GM12878 (cell line): Measurements from ENCODE around the gene RBM10. TPM values are rescaled to one million over a fixed set of nuclear protein-coding genes. Genes with fewer than 3 reads are reported as not detected.

Experiments used
- CHD4 ChIP-seq: fragments of 200-600 bp; sonication (generic); IDR thresholded peaks from 2 replicates; pipeline ENCODE4 v1.6.1; 2016; ENCODE audit warnings: mild to moderate bottlenecking
- EP300 ChIP-seq, 2 experiments: fragments of 150-350 bp in 1 of 2; IDR thresholded peaks; 2 replicates each; pipeline ENCODE4 v1.6.1; 2011 to 2012; ENCODE audit warnings: low read depth in 2 of 2, low read length in 2 of 2, borderline replicate concordance in 1 of 2, improper control_type of control experiment in 1 of 2, inconsistent platforms in 1 of 2; ENCODE audit not compliant: control insufficient read depth in 1 of 2
- ESRRA ChIP-seq: IDR thresholded peaks from 2 replicates; pipeline ENCODE4 v1.6.1; 2012; ENCODE audit warnings: mild to moderate bottlenecking, low read length, improper control_type of control experiment
- FOXM1 ChIP-seq: IDR thresholded peaks from 2 replicates; pipeline ENCODE4 v1.6.1; 2012; ENCODE audit warnings: low read depth, mild to moderate bottlenecking, inconsistent platforms, low read length, moderate library complexity
- HDGF ChIP-seq: fragments of 450-650 bp; IDR thresholded peaks from 2 replicates; pipeline ENCODE4 v1.6.1; 2016; ENCODE audit warnings: antibody characterized with exemption
- IRF4 ChIP-seq: IDR thresholded peaks from 2 replicates; pipeline ENCODE4 v1.6.1; 2011; ENCODE audit warnings: low read depth, low read length
- MEF2A ChIP-seq: IDR thresholded peaks from 2 replicates; pipeline ENCODE4 v1.6.1; 2011; ENCODE audit warnings: low read depth, mild to moderate bottlenecking, low read length, moderate library complexity; ENCODE audit not compliant: insufficient read depth
- NBN ChIP-seq: fragments of 450-650 bp; IDR thresholded peaks from 2 replicates; pipeline ENCODE4 v1.6.1; 2016
- RB1 ChIP-seq: fragments of 450-650 bp; formaldehyde crosslinking; IDR thresholded peaks from 2 replicates; pipeline ENCODE4 v1.6.1; 2017; ENCODE audit warnings: mild to moderate bottlenecking, borderline replicate concordance
- SUZ12 ChIP-seq: fragments of 200-600 bp; sonication (generic); IDR thresholded peaks from one replicate; pipeline ENCODE4 v1.6.1; 2018; ENCODE audit warnings: antibody characterized with exemption, mild to moderate bottlenecking; ENCODE audit not compliant: unreplicated experiment
- TCF7 ChIP-seq: IDR thresholded peaks from 2 replicates; pipeline ENCODE4 v1.6.1; 2014; ENCODE audit warnings: antibody characterized with exemption, borderline replicate concordance
- polyA plus RNA-seq, 11 experiments: library from polyadenylated mRNA; depleted of rRNA in 4 of 11; unstranded in 6 of 11; stranded (reverse) in 5 of 11; fragments of >200 nt; fragmentation: Nextera tagmentation in 4 of 11; fragmentation: Illumina TruSeq in 1 of 11; extraction: Ambion mirVana in 4 of 11; extraction: Trizol in 1 of 11; gene quantifications; 1 replicate in 1 of 11; 2 replicates in 10 of 11; pipeline versions ENCODE4 v1.2.1 to v1.2.3, GENCODE V29; 2011 to 2016; ENCODE audit warnings: inconsistent platforms in 2 of 11, missing spikeins in 2 of 11, low read depth in 1 of 11
- total RNA-seq, 4 experiments: library from RNA; depleted of rRNA in 3 of 4; stranded (reverse); fragments of >200 nt in 3 of 4; fragmentation: Illumina TruSeq in 1 of 4; extraction: Trizol in 1 of 4; gene quantifications; 2 replicates each; pipeline versions ENCODE4 v1.2.1 to v1.2.3, GENCODE V29; 2013 to 2021
- TF ChIP-seq, protein P1 (sequence below): fragments of 450-650 bp; IDR thresholded peaks from 2 replicates; pipeline ENCODE4 v1.6.1; 2018; ENCODE audit warnings: borderline replicate concordance, mild to moderate bottlenecking; ENCODE audit not compliant: partially characterized antibody
- TF ChIP-seq, protein P2 (sequence below): IDR thresholded peaks from 2 replicates; pipeline ENCODE4 v1.6.1; 2012; ENCODE audit warnings: low read depth, low read length, improper control_type of control experiment
- TF ChIP-seq, protein P3 (sequence below): IDR thresholded peaks from 2 replicates; pipeline ENCODE4 v1.6.1; 2011; ENCODE audit warnings: borderline replicate concordance, low read depth, mild to moderate bottlenecking, moderate library complexity, mixed read lengths, low read length; ENCODE audit not compliant: insufficient read depth; ENCODE audit errors: extremely low read length
- TF ChIP-seq, protein P4 (sequence below): fragments of 450-650 bp; IDR thresholded peaks from 2 replicates; pipeline ENCODE4 v1.6.1; 2018; ENCODE audit warnings: mild to moderate bottlenecking, low read depth, moderate library complexity; ENCODE audit not compliant: partially characterized antibody
- TF ChIP-seq, protein P5 (sequence below): fragments of 450-650 bp; IDR thresholded peaks from 2 replicates; pipeline ENCODE4 v1.6.1; 2016; ENCODE audit warnings: mild to moderate bottlenecking, moderate library complexity, borderline replicate concordance

Gene RBM10
- total and polyA plus RNA-seq, 10 of the 15 experiments (the other 5 are each of a cell fraction or from before 2014, with no cell fraction given): 1.4 to 60.0 (median 29.8) TPM

DNA sequence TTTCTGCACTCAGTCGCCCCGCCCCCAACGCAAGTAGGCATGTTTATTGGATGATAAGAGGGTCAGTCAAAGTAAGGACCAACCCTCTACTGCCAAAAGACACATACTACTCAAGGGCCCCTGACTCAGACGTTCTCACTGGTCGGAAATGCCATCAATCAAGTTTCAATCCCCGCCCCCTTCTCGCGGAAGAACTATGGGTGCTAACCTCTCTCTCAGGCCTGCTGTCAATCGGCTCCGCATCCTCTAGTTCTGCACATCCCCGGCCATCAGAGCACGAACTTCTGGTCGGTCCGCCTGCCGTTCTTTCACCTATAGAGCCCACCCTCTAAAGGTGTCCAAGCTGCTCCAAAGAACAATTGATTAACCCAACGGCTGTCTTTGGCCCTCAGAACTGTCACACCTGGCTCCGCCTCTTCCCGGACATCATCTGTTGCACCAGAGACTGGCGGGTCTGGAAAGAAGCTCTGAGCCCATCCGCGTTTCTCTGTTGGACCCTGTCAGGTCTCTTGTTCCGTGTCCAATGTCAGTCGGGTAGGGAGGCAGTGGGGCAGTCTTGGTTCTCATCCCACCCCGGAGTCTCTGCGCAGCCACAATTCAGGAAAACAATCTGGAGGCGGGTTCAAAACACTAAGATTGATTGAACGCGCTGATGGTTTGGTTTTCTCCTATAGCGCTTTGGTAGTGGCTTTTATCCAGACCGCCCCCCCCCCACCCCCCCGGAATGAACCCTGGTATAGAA, 15.7 kb upstream of the RBM10 start (continued):
- TF ChIP-seq, protein P1, sequence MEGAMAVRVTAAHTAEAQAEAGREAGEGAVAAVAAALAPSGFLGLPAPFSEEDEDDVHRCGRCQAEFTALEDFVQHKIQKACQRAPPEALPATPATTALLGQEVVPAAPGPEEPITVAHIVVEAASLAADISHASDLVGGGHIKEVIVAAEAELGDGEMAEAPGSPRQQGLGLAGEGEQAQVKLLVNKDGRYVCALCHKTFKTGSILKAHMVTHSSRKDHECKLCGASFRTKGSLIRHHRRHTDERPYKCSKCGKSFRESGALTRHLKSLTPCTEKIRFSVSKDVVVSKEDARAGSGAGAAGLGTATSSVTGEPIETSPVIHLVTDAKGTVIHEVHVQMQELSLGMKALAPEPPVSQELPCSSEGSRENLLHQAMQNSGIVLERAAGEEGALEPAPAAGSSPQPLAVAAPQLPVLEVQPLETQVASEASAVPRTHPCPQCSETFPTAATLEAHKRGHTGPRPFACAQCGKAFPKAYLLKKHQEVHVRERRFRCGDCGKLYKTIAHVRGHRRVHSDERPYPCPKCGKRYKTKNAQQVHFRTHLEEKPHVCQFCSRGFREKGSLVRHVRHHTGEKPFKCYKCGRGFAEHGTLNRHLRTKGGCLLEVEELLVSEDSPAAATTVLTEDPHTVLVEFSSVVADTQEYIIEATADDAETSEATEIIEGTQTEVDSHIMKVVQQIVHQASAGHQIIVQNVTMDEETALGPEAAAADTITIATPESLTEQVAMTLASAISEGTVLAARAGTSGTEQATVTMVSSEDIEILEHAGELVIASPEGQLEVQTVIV: peak; percentile 27
- TF ChIP-seq, protein P2, sequence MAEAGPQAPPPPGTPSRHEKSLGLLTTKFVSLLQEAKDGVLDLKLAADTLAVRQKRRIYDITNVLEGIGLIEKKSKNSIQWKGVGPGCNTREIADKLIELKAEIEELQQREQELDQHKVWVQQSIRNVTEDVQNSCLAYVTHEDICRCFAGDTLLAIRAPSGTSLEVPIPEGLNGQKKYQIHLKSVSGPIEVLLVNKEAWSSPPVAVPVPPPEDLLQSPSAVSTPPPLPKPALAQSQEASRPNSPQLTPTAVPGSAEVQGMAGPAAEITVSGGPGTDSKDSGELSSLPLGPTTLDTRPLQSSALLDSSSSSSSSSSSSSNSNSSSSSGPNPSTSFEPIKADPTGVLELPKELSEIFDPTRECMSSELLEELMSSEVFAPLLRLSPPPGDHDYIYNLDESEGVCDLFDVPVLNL: no peak
- TF ChIP-seq CHD4 (no peak), IRF4 (no peak), MEF2A (no peak), TCF7 (no peak), NBN (peak; percentile 73), ESRRA (no peak), FOXM1 (no peak), HDGF (no peak), EP300 (IDR thresholded peaks at IDR 0.05; ENCODE audit: borderline replicate concordance in 1 of 2, control insufficient read depth in 1 of 2, low read depth in 2 of 2, low read length in 2 of 2) (no peak), SUZ12 (no peak), RB1 (0 out of 2 replicates have a peak, but pooled peaks have one; percentile 35)
- TF ChIP-seq, protein P3, sequence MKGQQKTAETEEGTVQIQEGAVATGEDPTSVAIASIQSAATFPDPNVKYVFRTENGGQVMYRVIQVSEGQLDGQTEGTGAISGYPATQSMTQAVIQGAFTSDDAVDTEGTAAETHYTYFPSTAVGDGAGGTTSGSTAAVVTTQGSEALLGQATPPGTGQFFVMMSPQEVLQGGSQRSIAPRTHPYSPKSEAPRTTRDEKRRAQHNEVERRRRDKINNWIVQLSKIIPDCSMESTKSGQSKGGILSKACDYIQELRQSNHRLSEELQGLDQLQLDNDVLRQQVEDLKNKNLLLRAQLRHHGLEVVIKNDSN: no peak
- TF ChIP-seq, protein P4, sequence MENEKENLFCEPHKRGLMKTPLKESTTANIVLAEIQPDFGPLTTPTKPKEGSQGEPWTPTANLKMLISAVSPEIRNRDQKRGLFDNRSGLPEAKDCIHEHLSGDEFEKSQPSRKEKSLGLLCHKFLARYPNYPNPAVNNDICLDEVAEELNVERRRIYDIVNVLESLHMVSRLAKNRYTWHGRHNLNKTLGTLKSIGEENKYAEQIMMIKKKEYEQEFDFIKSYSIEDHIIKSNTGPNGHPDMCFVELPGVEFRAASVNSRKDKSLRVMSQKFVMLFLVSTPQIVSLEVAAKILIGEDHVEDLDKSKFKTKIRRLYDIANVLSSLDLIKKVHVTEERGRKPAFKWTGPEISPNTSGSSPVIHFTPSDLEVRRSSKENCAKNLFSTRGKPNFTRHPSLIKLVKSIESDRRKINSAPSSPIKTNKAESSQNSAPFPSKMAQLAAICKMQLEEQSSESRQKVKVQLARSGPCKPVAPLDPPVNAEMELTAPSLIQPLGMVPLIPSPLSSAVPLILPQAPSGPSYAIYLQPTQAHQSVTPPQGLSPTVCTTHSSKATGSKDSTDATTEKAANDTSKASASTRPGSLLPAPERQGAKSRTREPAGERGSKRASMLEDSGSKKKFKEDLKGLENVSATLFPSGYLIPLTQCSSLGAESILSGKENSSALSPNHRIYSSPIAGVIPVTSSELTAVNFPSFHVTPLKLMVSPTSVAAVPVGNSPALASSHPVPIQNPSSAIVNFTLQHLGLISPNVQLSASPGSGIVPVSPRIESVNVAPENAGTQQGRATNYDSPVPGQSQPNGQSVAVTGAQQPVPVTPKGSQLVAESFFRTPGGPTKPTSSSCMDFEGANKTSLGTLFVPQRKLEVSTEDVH: peak; percentile 47
- TF ChIP-seq, protein P5, sequence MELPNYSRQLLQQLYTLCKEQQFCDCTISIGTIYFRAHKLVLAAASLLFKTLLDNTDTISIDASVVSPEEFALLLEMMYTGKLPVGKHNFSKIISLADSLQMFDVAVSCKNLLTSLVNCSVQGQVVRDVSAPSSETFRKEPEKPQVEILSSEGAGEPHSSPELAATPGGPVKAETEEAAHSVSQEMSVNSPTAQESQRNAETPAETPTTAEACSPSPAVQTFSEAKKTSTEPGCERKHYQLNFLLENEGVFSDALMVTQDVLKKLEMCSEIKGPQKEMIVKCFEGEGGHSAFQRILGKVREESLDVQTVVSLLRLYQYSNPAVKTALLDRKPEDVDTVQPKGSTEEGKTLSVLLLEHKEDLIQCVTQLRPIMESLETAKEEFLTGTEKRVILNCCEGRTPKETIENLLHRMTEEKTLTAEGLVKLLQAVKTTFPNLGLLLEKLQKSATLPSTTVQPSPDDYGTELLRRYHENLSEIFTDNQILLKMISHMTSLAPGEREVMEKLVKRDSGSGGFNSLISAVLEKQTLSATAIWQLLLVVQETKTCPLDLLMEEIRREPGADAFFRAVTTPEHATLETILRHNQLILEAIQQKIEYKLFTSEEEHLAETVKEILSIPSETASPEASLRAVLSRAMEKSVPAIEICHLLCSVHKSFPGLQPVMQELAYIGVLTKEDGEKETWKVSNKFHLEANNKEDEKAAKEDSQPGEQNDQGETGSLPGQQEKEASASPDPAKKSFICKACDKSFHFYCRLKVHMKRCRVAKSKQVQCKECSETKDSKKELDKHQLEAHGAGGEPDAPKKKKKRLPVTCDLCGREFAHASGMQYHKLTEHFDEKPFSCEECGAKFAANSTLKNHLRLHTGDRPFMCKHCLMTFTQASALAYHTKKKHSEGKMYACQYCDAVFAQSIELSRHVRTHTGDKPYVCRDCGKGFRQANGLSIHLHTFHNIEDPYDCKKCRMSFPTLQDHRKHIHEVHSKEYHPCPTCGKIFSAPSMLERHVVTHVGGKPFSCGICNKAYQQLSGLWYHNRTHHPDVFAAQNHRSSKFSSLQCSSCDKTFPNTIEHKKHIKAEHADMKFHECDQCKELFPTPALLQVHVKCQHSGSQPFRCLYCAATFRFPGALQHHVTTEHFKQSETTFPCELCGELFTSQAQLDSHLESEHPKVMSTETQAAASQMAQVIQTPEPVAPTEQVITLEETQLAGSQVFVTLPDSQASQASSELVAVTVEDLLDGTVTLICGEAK: peak; percentile 72; the same call in 1 of the 2 replicates
